Spinal cord (tissue), 10 donors: ENCODE results near the gene POFUT1. TPM values are rescaled to one million over a fixed set of nuclear protein-coding genes. Genes with fewer than 3 reads are reported as not detected.

Experiments used
- DNase-seq, 6 donors: peaks; one replicate each; pipeline versions ENCODE4 v3.0.0 to v3.0.0-alpha.2; 2013 to 2015; ENCODE audit warnings: low spot score in 6 of 6, low read depth in 4 of 6
- H3K27ac ChIP-seq: one replicate; pipeline ENCODE4 v1.5.1; 2013; ENCODE audit warnings: low read depth, low read length, control low read depth
- H3K27me3 ChIP-seq: one replicate; pipeline ENCODE4 v1.6.1; 2013; ENCODE audit warnings: low read length; ENCODE audit not compliant: control insufficient read depth, insufficient read depth
- H3K36me3 ChIP-seq: one replicate; pipeline ENCODE4 v1.6.1; 2013; ENCODE audit warnings: low read length; ENCODE audit not compliant: control insufficient read depth, insufficient read depth
- H3K4me1 ChIP-seq: one replicate; pipeline ENCODE4 v1.6.1; 2013; ENCODE audit warnings: low read length; ENCODE audit not compliant: control insufficient read depth, insufficient read depth
- H3K4me3 ChIP-seq: one replicate; pipeline ENCODE4 v1.5.1; 2013; ENCODE audit warnings: low read depth, low read length, control low read depth
- H3K9me3 ChIP-seq: one replicate; pipeline ENCODE4 v1.6.1; 2013; ENCODE audit warnings: low read length; ENCODE audit not compliant: control insufficient read depth, insufficient read depth
- WGBS: methylation state at CpG from one replicate; pipeline ENCODE4 v1.1.5; 2013; ENCODE audit warnings: missing lambda C conversion rate; ENCODE audit not compliant: insufficient coverage; 5-methylcytosine and 5-hydroxymethylcytosine counted together
- long read RNA-seq, 4 donors: transcript quantifications; one replicate each; lab custom pipeline, GENCODE V29; 2026
- polyA plus RNA-seq, 2 donors: library from polyadenylated mRNA; unstranded; fragments of 120-200 nt; gene quantifications; one replicate each; pipeline ENCODE4 v1.2.1, GENCODE V29; 2013; ENCODE audit not compliant: insufficient read length in 2 of 2
- total RNA-seq, 2 donors: library from RNA; depleted of rRNA in 1 of 2; stranded (reverse); fragments of 120-200 nt in 1 of 2; fragments of >200 nt in 1 of 2; gene quantifications; one replicate each; pipeline versions ENCODE4 v1.2.3 to v1.2.4, GENCODE V29; 2013 to 2014
- donor health status: healthy.

The POFUT1 gene
- 10 to 100 TPM; 21.3 to 32.9 TPM for total RNA-seq
- 10 to 100 TPM; 22.8 to 27.6 TPM for polyA plus RNA-seq
- long read RNA-seq, donor 1, full-length matches to known transcripts: 6 of 6 reads
- long read RNA-seq, donor 1, partial matches to known transcripts: 0 of 6 reads
- long read RNA-seq, donor 1, other reads (novel, unspliced or antisense): 0 of 6 reads
- long read RNA-seq, donor 2, full-length matches to known transcripts: 2 of 2 reads
- long read RNA-seq, donor 2, partial matches to known transcripts: 0 of 2 reads
- long read RNA-seq, donor 2, other reads (novel, unspliced or antisense): 0 of 2 reads
- long read RNA-seq, donor 3, full-length matches to known transcripts: 4 of 4 reads
- long read RNA-seq, donor 3, partial matches to known transcripts: 0 of 4 reads
- long read RNA-seq, donor 3, other reads (novel, unspliced or antisense): 0 of 4 reads
- long read RNA-seq, donor 4, full-length matches to known transcripts: 9 of 9 reads
- long read RNA-seq, donor 4, partial matches to known transcripts: 0 of 9 reads
- long read RNA-seq, donor 4, other reads (novel, unspliced or antisense): 0 of 9 reads

DNA sequence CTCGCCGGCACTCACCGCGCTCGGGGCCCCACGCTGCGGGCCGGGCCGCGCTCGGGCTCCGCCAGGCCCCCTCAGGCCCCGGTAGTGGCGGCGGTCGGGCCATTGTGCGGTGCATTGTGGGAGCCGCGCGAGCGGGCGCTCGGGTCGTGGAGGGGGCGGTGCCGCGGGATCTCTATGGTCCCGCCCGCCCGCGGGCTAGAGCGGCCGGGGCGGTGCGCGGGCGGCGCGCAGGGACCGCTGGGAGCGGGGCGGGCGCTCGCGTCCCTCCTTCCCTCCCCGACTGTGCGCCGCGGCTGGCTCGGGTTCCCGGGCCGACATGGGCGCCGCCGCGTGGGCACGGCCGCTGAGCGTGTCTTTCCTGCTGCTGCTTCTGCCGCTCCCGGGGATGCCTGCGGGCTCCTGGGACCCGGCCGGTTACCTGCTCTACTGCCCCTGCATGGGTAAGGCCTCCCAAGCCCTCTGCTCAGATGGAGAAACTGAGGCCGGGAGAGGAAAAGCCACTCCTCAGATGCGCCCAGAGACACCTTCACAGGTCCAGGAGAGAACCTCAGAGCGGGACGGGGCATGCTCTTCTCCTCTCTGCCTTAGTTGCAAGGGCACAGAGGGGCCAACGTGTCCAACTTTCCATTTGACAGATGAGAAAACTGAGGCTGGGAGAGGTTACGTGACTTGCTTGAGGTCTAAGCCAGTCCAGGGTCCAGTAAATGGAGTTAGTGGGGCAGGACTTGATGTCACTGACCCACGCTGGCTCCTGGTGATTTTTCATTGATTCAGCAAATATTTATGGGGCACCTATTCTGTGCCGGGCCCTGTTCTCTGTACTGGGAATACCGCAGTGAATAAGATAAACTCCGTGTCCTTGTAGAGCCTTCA is at the start of gene POFUT1, which contains the start of gene PLAGL2:
POFUT1 (plus strand) TSS at position 255 of the 873 bp plus-strand sequence; CDS start at position 317, 62 bp downstream.
PLAGL2 (minus strand) TSS at position 118 of the 873 bp plus-strand sequence. CDS start 5,565 bp downstream, outside the sequence.
- DNase-seq: peak; percentile 63 to 97 (median 84)
- peaks cover 24% of the 10 kb centered on the region for H3K4me1 ChIP-seq

DNA sequence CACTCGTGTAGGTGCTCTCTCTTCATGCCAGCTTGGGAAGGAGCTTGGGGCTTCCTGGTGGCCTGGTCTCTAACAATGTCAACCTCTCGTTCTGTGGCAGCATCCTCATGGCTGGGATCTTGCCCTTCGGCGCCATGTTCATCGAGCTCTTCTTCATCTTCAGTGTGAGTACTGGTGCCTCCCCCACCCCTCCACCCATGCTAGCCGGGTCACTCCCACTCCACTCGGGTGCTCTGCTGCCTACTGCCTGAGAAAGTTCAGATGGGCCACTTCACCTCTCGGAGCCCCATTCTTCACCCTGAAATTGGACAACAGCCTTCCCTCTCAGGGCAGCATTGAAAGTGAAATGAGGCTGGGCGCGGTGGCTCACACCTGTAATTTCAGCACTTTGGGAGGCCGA is 49.3 kb upstream of the POFUT1 start:
- Histone ChIP-seq H3K9me3 (no peaks in the 10 kb centered on the region), H3K4me1 (no peaks in the 10 kb centered on the region), H3K27me3 (no peaks in the 10 kb centered on the region), H3K27ac (no peak overlapping the region), H3K4me3 (no peak overlapping the region), H3K36me3 (peaks cover 80% of the 10 kb centered on the region)
- DNase-seq: no peak
- 97% methylated on average over 9 of the region's 11 CpGs for WGBS

More for the DNA sequence above, at the start of gene POFUT1, which contains the start of gene PLAGL2:
- no peaks in the 10 kb centered on the region for H3K27me3 ChIP-seq
- peak within 1 kb of the TSS; percentile 92 for H3K4me3 ChIP-seq
- under 1% methylated on average over 74 of the region's 74 CpGs for whole genome bisulfite sequencing
- H3K36me3 ChIP-seq: peaks cover 23% of the 10 kb centered on the region
- H3K27ac ChIP-seq: peak within 1 kb of the TSS; percentile 57
- H3K9me3 ChIP-seq: no peaks in the 10 kb centered on the region

DNA sequence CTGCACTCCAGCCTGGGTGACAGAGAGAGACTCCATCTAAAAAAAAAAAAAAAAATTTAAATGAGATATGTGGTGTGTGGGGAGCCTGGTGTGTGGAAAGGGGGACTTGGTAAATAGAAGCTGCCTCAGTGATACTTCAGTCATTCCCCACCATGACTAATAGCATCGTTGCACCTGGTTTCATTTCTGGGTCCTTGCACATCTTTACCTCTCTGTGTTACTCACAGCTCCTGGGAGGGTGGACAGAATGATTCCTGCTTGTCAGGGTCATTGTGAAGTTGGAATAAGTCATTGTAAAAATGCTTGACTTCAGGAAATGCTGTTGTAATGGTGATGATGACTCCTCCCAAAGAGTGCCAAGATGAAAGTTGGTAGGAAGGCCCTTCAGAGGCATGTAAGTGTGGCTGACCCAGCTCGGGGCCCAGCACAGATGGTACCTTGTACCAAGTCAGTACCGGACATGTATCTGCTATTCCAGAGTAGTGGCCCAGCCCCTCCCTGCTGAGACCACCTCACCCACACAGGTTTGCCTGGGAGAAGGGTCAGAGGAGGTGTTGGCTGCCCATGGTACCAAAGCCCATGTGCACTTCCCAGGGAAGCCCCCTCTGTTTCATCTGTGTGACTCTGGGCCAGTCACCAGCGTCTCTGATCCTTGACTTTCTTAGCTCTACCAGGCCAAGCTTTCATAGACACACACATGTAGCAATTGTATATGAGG is 48.6 kb upstream of the POFUT1 start:
- WGBS: no CpG with 5 or more reads among the region's 4 CpGs
- Histone ChIP-seq H3K9me3 (no peaks in the 10 kb centered on the region), H3K4me3 (no peak overlapping the region), H3K27ac (no peak overlapping the region), H3K27me3 (no peaks in the 10 kb centered on the region), H3K36me3 (peaks cover 79% of the 10 kb centered on the region), H3K4me1 (no peaks in the 10 kb centered on the region)
- DNase-seq: no peak

DNA sequence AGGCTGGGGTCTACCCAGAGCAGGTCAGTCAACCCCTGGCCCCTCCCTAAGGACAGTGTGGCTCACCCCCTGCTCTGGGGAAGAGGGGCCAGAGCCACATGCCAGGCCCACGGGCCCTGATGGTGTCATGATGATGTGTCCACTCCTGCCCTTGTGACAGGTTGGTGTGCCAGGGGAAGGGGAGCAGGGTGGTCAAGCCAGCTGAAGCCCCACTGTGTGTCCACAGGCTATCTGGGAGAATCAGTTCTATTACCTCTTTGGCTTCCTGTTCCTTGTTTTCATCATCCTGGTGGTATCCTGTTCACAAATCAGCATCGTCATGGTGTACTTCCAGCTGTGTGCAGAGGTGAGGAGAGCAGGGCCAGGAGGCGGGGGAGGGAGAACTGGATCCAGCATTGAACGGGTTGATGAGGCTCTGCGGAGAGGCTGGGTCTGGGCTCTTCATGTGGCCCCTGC is 47.9 kb upstream of the POFUT1 start:
- 76% methylated on average over 5 of the region's 5 CpGs for WGBS
- H3K4me3 ChIP-seq: no peak overlapping the region
- H3K36me3 ChIP-seq: peaks cover 79% of the 10 kb centered on the region
- no peaks in the 10 kb centered on the region for H3K4me1 ChIP-seq
- no peak for DNase-seq
- no peaks in the 10 kb centered on the region for H3K27me3 ChIP-seq
- no peaks in the 10 kb centered on the region for H3K9me3 ChIP-seq
- no peak overlapping the region for H3K27ac ChIP-seq

DNA sequence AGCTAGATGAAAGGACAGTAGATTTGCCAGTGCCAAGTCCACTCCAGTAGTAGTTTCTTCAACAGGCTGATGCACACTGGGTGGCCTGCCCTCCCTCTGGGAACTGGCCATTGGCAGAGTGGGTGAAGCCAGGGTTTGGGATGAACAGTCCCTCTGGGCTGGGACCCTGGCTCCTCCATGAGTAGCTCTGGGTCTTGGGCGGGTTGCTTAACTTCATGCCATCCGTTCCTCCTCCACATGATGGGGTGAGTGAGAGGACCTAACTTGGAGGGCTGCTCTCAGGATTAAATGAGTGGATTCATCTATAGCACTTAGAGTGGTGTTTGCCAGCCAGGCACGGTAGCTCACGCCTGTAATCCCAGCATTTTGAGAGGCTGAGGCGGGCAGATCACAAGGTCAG is 47.3 kb upstream of the POFUT1 start:
- Histone ChIP-seq H3K9me3 (no peaks in the 10 kb centered on the region), H3K36me3 (peaks cover 79% of the 10 kb centered on the region), H3K27me3 (no peaks in the 10 kb centered on the region), H3K4me3 (no peak overlapping the region), H3K4me1 (no peaks in the 10 kb centered on the region), H3K27ac (no peak overlapping the region)
- 96% methylated on average over 3 of the region's 5 CpGs for WGBS
- no peak for DNase-seq

DNA sequence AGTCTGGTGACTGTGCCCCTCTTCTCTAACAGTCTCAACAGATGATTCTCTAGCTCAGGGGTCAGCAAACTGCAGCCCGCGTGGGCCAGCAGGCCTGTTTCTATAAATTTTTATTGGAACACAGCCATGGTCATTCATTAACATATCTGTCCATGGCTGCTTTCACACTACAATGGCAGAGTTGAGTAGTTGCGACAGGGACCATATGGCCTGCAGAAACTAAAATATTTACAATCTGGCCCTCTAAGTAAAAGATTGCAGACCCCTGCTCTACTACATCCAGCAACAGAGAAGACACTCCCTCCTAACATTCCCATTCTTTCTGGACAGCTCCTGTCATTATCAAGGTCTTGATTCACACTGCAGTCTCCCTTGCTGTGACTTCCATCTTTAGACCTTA is 45.3 kb upstream of the POFUT1 start:
- Histone ChIP-seq H3K9me3 (no peaks in the 10 kb centered on the region), H3K4me3 (no peak overlapping the region), H3K27ac (no peak overlapping the region), H3K36me3 (peaks cover 82% of the 10 kb centered on the region), H3K4me1 (no peaks in the 10 kb centered on the region), H3K27me3 (no peaks in the 10 kb centered on the region)
- DNase-seq: no peak
- WGBS: no CpG with 5 or more reads among the region's 3 CpGs

DNA sequence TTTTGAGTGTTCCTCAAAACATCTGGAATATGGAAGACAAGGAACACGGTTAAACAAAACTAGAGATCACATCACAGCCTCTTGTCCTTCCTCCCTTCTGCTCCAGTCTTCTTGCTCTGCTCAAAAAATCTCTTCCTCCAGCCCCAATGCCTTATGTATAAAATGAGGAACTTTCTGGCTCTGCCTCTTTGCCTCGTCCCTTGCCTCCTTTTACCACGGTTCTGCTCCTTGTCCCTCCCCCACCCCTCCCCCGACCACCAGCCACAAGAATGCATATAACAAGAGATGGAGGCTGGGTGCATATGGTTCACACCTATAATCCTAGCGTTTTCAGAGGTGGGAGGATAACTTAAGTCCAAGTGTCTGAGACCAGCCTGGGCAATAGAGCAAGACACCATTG is 43.7 kb upstream of the POFUT1 start:
- Histone ChIP-seq H3K27me3 (no peaks in the 10 kb centered on the region), H3K27ac (no peak overlapping the region), H3K4me3 (no peak overlapping the region), H3K36me3 (peaks cover 67% of the 10 kb centered on the region), H3K9me3 (no peaks in the 10 kb centered on the region), H3K4me1 (no peaks in the 10 kb centered on the region)
- 100% methylated on average over 1 of the region's 5 CpGs for WGBS
- DNase-seq: no peak

DNA sequence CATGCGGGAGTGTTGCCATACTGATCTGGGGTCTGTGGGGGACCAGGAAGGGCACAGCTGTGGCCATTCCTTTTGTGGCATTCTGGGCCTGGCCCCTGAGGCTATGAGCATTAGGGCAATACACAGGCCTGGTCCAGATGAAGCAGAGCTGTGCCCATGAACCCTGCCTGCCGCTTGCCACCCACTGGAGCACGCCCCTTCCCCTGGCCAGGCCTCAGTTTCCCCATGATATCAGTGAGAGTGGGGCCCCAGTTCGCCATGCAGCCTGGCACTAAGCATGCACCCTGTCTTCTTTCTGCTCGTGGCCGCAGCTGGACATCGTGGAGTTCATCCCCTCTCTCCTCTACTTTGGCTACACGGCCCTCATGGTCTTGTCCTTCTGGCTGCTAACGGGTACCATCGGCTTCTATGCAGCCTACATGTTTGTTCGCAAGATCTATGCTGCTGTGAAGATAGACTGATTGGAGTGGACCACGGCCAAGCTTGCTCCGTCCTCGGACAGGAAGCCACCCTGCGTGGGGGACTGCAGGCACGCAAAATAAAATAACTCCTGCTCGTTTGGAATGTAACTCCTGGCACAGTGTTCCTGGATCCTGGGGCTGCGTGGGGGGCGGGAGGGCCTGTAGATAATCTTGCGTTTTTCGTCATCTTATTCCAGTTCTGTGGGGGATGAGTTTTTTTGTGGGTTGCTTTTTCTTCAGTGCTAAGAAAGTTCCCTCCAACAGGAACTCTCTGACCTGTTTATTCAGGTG is 42.5 kb upstream of the POFUT1 start:
- no peak overlapping the region for H3K4me3 ChIP-seq
- H3K27me3 ChIP-seq: no peaks in the 10 kb centered on the region
- 89% methylated on average over 17 of the region's 21 CpGs for WGBS
- H3K27ac ChIP-seq: no peak overlapping the region
- peak in 1 of 6 donors; percentile 29 for DNase-seq
- peaks cover 55% of the 10 kb centered on the region for H3K36me3 ChIP-seq
- no peaks in the 10 kb centered on the region for H3K9me3 ChIP-seq
- no peaks in the 10 kb centered on the region for H3K4me1 ChIP-seq
